H9 (cell line): Measurements from ENCODE around the gene TLX2. TPM values are rescaled to one million over a fixed set of nuclear protein-coding genes. Genes with fewer than 3 reads are reported as not detected.

Source experiments
- DNase-seq: peaks from one replicate; pipeline ENCODE4 v3.0.0-alpha.2; 2017
- H2AFZ ChIP-seq: one replicate; pipeline ENCODE4 v1.6.1; 2013; ENCODE audit warnings: mild to moderate bottlenecking, low read length, control low read depth, moderate library complexity
- H2AK5ac ChIP-seq: 2 replicates; pipeline ENCODE4 v1.6.1; 2013; ENCODE audit warnings: low read length, control low read depth, mixed read lengths; ENCODE audit not compliant: insufficient read length
- H2BK120ac ChIP-seq: one replicate; pipeline ENCODE4 v1.6.1; 2013; ENCODE audit warnings: low read depth, mild to moderate bottlenecking, low read length, control low read depth, inconsistent platforms; ENCODE audit not compliant: poor library complexity, severe bottlenecking
- H2BK12ac ChIP-seq: 2 replicates; pipeline ENCODE4 v1.6.1; 2013; ENCODE audit warnings: low read length, control low read depth, mixed read lengths, low read depth; ENCODE audit not compliant: insufficient read length
- H2BK15ac ChIP-seq: 2 replicates; pipeline ENCODE4 v1.6.1; 2013; ENCODE audit warnings: low read depth, low read length, control low read depth
- H2BK20ac ChIP-seq: one replicate; pipeline ENCODE4 v1.6.1; 2013; ENCODE audit warnings: low read depth, mild to moderate bottlenecking, low read length, control low read depth, inconsistent platforms; ENCODE audit not compliant: poor library complexity, severe bottlenecking
- H2BK5ac ChIP-seq: 2 replicates; pipeline ENCODE4 v1.6.1; 2013; ENCODE audit warnings: low read length, control low read depth, mixed read lengths; ENCODE audit not compliant: insufficient read length
- H3K14ac ChIP-seq: 2 replicates; pipeline ENCODE4 v1.6.1; 2013; ENCODE audit warnings: low read length, control low read depth; ENCODE audit not compliant: insufficient read depth
- H3K18ac ChIP-seq: 2 replicates; pipeline ENCODE4 v1.6.1; 2013; ENCODE audit warnings: low read depth, mild to moderate bottlenecking, mixed read lengths, low read length, control low read depth; ENCODE audit not compliant: insufficient read length
- H3K23ac ChIP-seq: 2 replicates; pipeline ENCODE4 v1.6.1; 2013; ENCODE audit warnings: low read length, control low read depth, mixed read lengths, low read depth; ENCODE audit not compliant: insufficient read length
- H3K23me2 ChIP-seq: 2 replicates; pipeline ENCODE4 v1.6.1; 2013; ENCODE audit warnings: low read depth, mild to moderate bottlenecking, mixed read lengths, low read length, control low read depth; ENCODE audit not compliant: insufficient read length, poor library complexity, severe bottlenecking
- H3K27ac ChIP-seq: 2 replicates; pipeline ENCODE4 v1.5.1; 2013; ENCODE audit warnings: low read length, control low read depth, mixed read lengths, low read depth; ENCODE audit not compliant: insufficient read length
- H3K27me3 ChIP-seq: 2 replicates; pipeline ENCODE4 v1.6.1; 2013; ENCODE audit warnings: low read length, control low read depth, inconsistent platforms; ENCODE audit not compliant: insufficient read depth
- H3K4ac ChIP-seq: 2 replicates; pipeline ENCODE4 v1.6.1; 2013; ENCODE audit warnings: low read depth, mild to moderate bottlenecking, control low read depth, inconsistent platforms, low read length, moderate library complexity
- H3K4me1 ChIP-seq: 2 replicates; pipeline ENCODE4 v1.6.1; 2013; ENCODE audit warnings: low read length, control low read depth, inconsistent platforms; ENCODE audit not compliant: insufficient read depth
- H3K4me2 ChIP-seq: 2 replicates; pipeline ENCODE4 v1.6.1; 2013; ENCODE audit warnings: low read length, control low read depth, mixed read lengths; ENCODE audit not compliant: insufficient read length, insufficient read depth
- H3K56ac ChIP-seq: 2 replicates; pipeline ENCODE4 v1.6.1; 2013; ENCODE audit warnings: low read depth, mild to moderate bottlenecking, mixed read lengths, low read length, control low read depth; ENCODE audit not compliant: insufficient read length
- H3K79me1 ChIP-seq: 2 replicates; pipeline ENCODE4 v1.6.1; 2013; ENCODE audit warnings: low read depth, mild to moderate bottlenecking, moderate library complexity, low read length, control low read depth, inconsistent platforms; ENCODE audit not compliant: insufficient read depth, poor library complexity, severe bottlenecking
- H3K79me2 ChIP-seq: 2 replicates; pipeline ENCODE4 v1.6.1; 2013; ENCODE audit warnings: low read length, control low read depth, inconsistent platforms; ENCODE audit not compliant: insufficient read depth
- H3K9ac ChIP-seq: 2 replicates; pipeline ENCODE4 v1.6.1; 2013; ENCODE audit warnings: low read length, control low read depth, mixed read lengths; ENCODE audit not compliant: insufficient read length; ENCODE audit errors: extremely low read depth
- H3K9me3 ChIP-seq: one replicate; pipeline ENCODE4 v1.6.1; 2013; ENCODE audit warnings: low read depth, low read length, inconsistent platforms; ENCODE audit not compliant: control insufficient read depth
- H3T11ph ChIP-seq: one replicate; pipeline ENCODE4 v1.6.1; 2013; ENCODE audit warnings: mild to moderate bottlenecking, low read length, control low read depth, inconsistent platforms
- H4K20me1 ChIP-seq: one replicate; pipeline ENCODE4 v1.6.1; 2013; ENCODE audit not compliant: control insufficient read depth, insufficient read length, insufficient read depth
- H4K5ac ChIP-seq: 2 replicates; pipeline ENCODE4 v1.6.1; 2013; ENCODE audit warnings: low read depth, mild to moderate bottlenecking, mixed read lengths, low read length, control low read depth; ENCODE audit not compliant: insufficient read length
- H4K8ac ChIP-seq: replicated peaks from 2 replicates; pipeline ENCODE4 v1.6.1; 2013; ENCODE audit warnings: low read length, control low read depth, mixed read lengths, low read depth; ENCODE audit not compliant: insufficient read length
- H4K91ac ChIP-seq: 2 replicates; pipeline ENCODE4 v1.6.1; 2013; ENCODE audit warnings: low read depth, mild to moderate bottlenecking, moderate library complexity, mixed read lengths, low read length, control low read depth; ENCODE audit not compliant: insufficient read length
- H3K27ac Mint-ChIP-seq, 3 experiments: 2 replicates in 2 of 3; 3 replicates in 1 of 3; pipeline ENCODE4 v1.8.0; 2020 to 2021; ENCODE audit warnings: mixed read lengths in 3 of 3, mild to moderate bottlenecking in 1 of 3, moderate library complexity in 1 of 3
- H3K27me3 Mint-ChIP-seq: 2 replicates; pipeline ENCODE4 v1.8.0; 2021; ENCODE audit warnings: low read depth, mild to moderate bottlenecking, moderate library complexity, mixed read lengths
- H3K36me3 Mint-ChIP-seq, 3 experiments: 2 replicates in 2 of 3; 3 replicates in 1 of 3; pipeline ENCODE4 v1.8.0; 2020 to 2021; ENCODE audit warnings: low read depth in 3 of 3, mixed read lengths in 3 of 3; ENCODE audit not compliant: insufficient read depth in 1 of 3
- H3K4me1 Mint-ChIP-seq, 2 experiments: 2 replicates each; pipeline ENCODE4 v1.8.0; 2020; ENCODE audit warnings: mixed read lengths in 2 of 2
- H3K4me3 Mint-ChIP-seq, 2 experiments: 2 replicates in 1 of 2; 3 replicates in 1 of 2; pipeline ENCODE4 v1.8.0; 2020 to 2021; ENCODE audit warnings: mild to moderate bottlenecking in 2 of 2, mixed read lengths in 2 of 2, moderate library complexity in 1 of 2
- H3K9me3 Mint-ChIP-seq, 2 experiments: 2 replicates in 1 of 2; 3 replicates in 1 of 2; pipeline ENCODE4 v1.8.0; 2020; ENCODE audit warnings: mild to moderate bottlenecking in 2 of 2, mixed read lengths in 2 of 2, moderate library complexity in 1 of 2
- WGBS: extraction: QIAGEN DNeasy Blood & Tissue Kit; methylation state at CpG from one replicate; pipeline ENCODE4 v1.1.7; 2013; ENCODE audit warnings: missing lambda C conversion rate, low lambda C conversion rate, mixed read lengths; ENCODE audit not compliant: insufficient read length; ENCODE audit errors: extremely low coverage; 5-methylcytosine and 5-hydroxymethylcytosine counted together
- total RNA-seq: library from RNA; stranded (reverse); gene quantifications from 2 replicates; pipeline ENCODE4 v1.2.1, GENCODE V29; 2021
- TF ChIP-seq, protein P1 (sequence below): fragments of 200-600 bp; sonication (generic); conservative IDR thresholded peaks from 3 replicates; pipeline ENCODE4 v1.8.0; 2021; ENCODE audit warnings: antibody characterized with exemption, mild to moderate bottlenecking

The TLX2 gene
- total RNA-seq, 1 experiment from 2014 or later, result 0.20 TPM

DNA sequence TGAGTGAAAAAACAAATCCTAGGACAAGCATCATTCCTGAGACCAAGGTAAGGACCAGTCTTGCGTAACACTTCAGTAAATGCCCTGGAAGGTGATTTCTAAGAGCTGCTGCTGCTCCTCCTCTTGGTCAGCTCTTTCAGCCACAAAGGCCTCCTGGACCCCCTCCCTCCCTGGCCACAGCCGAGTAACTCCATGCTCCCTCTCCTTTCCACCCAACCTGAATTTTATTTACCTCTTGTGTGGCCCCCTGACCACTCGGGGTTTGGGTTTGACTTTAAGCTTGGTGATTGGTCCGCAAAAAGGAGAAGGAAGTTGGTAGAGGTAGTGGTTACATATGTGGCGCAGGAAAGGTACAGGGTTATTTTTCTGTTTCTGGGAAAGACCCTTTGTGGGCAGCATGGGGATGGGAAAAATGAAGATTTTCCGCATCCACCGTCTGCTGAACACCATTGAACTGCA, 24.7 kb downstream of the TLX2 start:
- Histone ChIP-seq H3K79me2 (no peaks in the 10 kb centered on the region), H2BK12ac (no peak overlapping the region), H3K9me3 (no peaks in the 10 kb centered on the region), H3K4me1 (no peaks in the 10 kb centered on the region), H4K20me1 (no peaks in the 10 kb centered on the region), H3K79me1 (no peaks in the 10 kb centered on the region), H3K56ac (no peak overlapping the region), H4K5ac (no peak overlapping the region), H4K8ac (no peak overlapping the region), H2BK120ac (no peak overlapping the region), H3K18ac (no peak overlapping the region), H2BK5ac (no peak overlapping the region), H3K14ac (no peak overlapping the region), H2BK20ac (no peak overlapping the region), H3K27ac (no peak overlapping the region), H3K4ac (no peak overlapping the region), H3K27me3 (no peaks in the 10 kb centered on the region), H2AK5ac (no peak overlapping the region), H2AFZ (no peak overlapping the region), H4K91ac (no peak overlapping the region), H3K9ac (no peak overlapping the region), H3K23me2 (no peaks in the 10 kb centered on the region), H3K23ac (no peak overlapping the region), H3K4me2 (no peak overlapping the region), H2BK15ac (no peak overlapping the region), H3T11ph (no peak overlapping the region)
- H3K36me3 Mint-ChIP-seq, result peaks cover 2 to 10% (median 3%) of the 10 kb centered on the region in 3 experiments; a peak in 3 of 7 replicates
- H3K27me3 Mint-ChIP-seq, result no peaks in the 10 kb centered on the region
- H3K4me1 Mint-ChIP-seq, result peaks cover 3 to 9% of the 10 kb centered on the region in 2 experiments; a peak in 1 of 4 replicates
- H3K9me3 Mint-ChIP-seq, result no peaks in the 10 kb centered on the region
- no peak overlapping the region for H3K4me3 Mint-ChIP-seq
- no peak overlapping the region; a peak in 1 of 7 replicates for H3K27ac Mint-ChIP-seq
- no CpG with 5 or more reads among the region's 7 CpGs for WGBS
- TF ChIP-seq, protein P1, sequence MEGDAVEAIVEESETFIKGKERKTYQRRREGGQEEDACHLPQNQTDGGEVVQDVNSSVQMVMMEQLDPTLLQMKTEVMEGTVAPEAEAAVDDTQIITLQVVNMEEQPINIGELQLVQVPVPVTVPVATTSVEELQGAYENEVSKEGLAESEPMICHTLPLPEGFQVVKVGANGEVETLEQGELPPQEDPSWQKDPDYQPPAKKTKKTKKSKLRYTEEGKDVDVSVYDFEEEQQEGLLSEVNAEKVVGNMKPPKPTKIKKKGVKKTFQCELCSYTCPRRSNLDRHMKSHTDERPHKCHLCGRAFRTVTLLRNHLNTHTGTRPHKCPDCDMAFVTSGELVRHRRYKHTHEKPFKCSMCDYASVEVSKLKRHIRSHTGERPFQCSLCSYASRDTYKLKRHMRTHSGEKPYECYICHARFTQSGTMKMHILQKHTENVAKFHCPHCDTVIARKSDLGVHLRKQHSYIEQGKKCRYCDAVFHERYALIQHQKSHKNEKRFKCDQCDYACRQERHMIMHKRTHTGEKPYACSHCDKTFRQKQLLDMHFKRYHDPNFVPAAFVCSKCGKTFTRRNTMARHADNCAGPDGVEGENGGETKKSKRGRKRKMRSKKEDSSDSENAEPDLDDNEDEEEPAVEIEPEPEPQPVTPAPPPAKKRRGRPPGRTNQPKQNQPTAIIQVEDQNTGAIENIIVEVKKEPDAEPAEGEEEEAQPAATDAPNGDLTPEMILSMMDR, result no peak
- no peak for DNase-seq
